ENCODE results near the gene PHACTR4.

Gene PHACTR4

DNA sequence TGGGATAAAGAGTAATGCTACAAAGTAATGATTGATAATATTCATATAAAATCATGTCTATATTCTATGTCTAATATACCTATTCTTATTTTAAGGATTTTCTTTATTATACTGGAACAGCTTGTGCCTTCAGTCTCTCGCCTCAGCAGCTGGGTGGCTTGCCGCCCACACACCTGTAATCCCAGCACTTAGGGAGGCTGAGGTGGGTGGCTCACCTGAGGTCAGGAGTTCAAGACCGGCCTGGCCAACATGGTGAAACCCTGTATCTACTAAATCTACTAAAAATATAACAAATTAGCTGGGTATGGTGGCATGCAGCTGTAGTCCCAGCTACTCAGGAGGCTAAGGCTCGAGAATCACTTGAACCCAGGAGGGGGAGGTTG, 175.7 kb downstream of the PHACTR4 start:
- DNase-seq (ENCODE audit: low read depth, low spot score) = no peak
- no peak for TF ChIP-seq CTCF (IDR thresholded peaks at IDR 0.05; ENCODE audit: insufficient read depth, low read length, missing control alignments)
- POLR2A ChIA-PET = interaction anchor here (0.7 to 0.9 kb wide), 2 partner anchors 35 to 40 kb away, joined by 4 to 5 read pairs; no protein-coding TSS in a partner anchor
- no peak overlapping the region for H3K4me3 ChIP-seq (ENCODE audit: low read depth, low read length)
- CTCF ChIA-PET = interaction anchor here (0.9 to 1.0 kb wide), 2 partner anchors 25 to 185 kb away, joined by 3 read pairs; no protein-coding TSS in a partner anchor

GRCh38 chr1:28548318-28548717, 178.8 kb downstream of the PHACTR4 start:
- POLR2A ChIA-PET = no interaction called here
- no peak for DNase-seq (ENCODE audit: low read depth, low spot score)
- H3K4me3 ChIP-seq (ENCODE audit: low read depth, low read length) = no peak overlapping the region
- CTCF ChIA-PET = no interaction called here
- TF ChIP-seq CTCF (IDR thresholded peaks at IDR 0.05; ENCODE audit: insufficient read depth, low read length, missing control alignments) = no peak
